K562 (cell line): ENCODE measurements around the gene PCSK7. TPM values are rescaled to one million over a fixed set of nuclear protein-coding genes. Genes with fewer than 3 reads are reported as not detected.
A peak's percentile ranks its signal among the peaks of the same experiment; 100 is the strongest.

ENCODE experiments used
- ATAC-seq: fragments of 200-7000 bp; cut with Tn5 transposase; 3 replicates; pipeline ENCODE4 v1.9.1; 2020; ENCODE audit warnings: moderate library complexity
- BruUV-seq: library from RNA; stranded (reverse); fragments of 400-500 nt; replicated peaks from 2 replicates; lab custom pipeline; 2021; lab: Mats Ljungman, UMichigan
- CTCF ChIA-PET: fragments of 300-600 bp; formaldehyde crosslinking; extraction: SDS; loops from one replicate; lab custom pipeline; 2021; ENCODE audit warnings: low intra/inter-chr PET ratio; lab: Yijun Ruan, JAX
- POLR2A ChIA-PET: fragments of 300-600, 350-650 bp; sonication (Branson Sonifier 250); formaldehyde crosslinking; extraction: SDS; loops from one replicate; lab custom pipeline; 2021; ENCODE audit warnings: antibody characterized with exemption, inconsistent platforms; lab: Yijun Ruan, JAX
- DNase-seq, 4 experiments: peaks; one replicate each; pipeline versions ENCODE4 v3.0.0 to v3.0.0-alpha.2; 2011 to 2018; ENCODE audit warnings: low spot score in 3 of 4, mixed read lengths in 3 of 4; ENCODE audit errors: extremely low read depth in 1 of 4
- FAIRE-seq: peaks from 2 replicates; lab custom pipeline; 2011; peaks lifted over from hg19 to GRCh38; lab: Jason Lieb, UNC
- H2AFZ ChIP-seq: 2 replicates; pipeline ENCODE4 v1.6.0; 2011; ENCODE audit warnings: low read depth, low read length, control low read depth, inconsistent platforms
- H3K27ac ChIP-seq: fragments of 200-600 bp; 3 replicates; pipeline ENCODE4 v1.8.0; 2011; ENCODE audit warnings: low read depth, mild to moderate bottlenecking, control low read depth, inconsistent platforms, low read length, moderate library complexity, mixed read lengths; ENCODE audit errors: extremely low read depth
- H3K27me3 ChIP-seq, 2 experiments: fragments of 300-600 bp in 1 of 2; 2 replicates in 1 of 2; 3 replicates in 1 of 2; pipeline versions ENCODE4 v1.6.0 to v1.8.0; 2011; ENCODE audit warnings: inconsistent platforms in 2 of 2, low read length in 2 of 2, mild to moderate bottlenecking in 1 of 2, mixed read lengths in 1 of 2, moderate library complexity in 1 of 2; ENCODE audit not compliant: control insufficient read depth in 2 of 2, insufficient read depth in 2 of 2
- H3K36me3 ChIP-seq: fragments of 300-600 bp; 3 replicates; pipeline ENCODE4 v1.8.0; 2011; ENCODE audit warnings: mild to moderate bottlenecking, low read length, inconsistent platforms; ENCODE audit not compliant: control insufficient read depth, insufficient read depth
- H3K4me1 ChIP-seq, 2 experiments: fragments of 200-600 bp in 1 of 2; replicated peaks in 1 of 2; 2 replicates in 1 of 2; 3 replicates in 1 of 2; pipeline versions ENCODE4 v1.5.1 to v1.8.0; 2011; ENCODE audit warnings: inconsistent platforms in 2 of 2, low read length in 2 of 2, mild to moderate bottlenecking in 1 of 2, mixed read lengths in 1 of 2, moderate library complexity in 1 of 2; ENCODE audit not compliant: control insufficient read depth in 2 of 2, insufficient read depth in 2 of 2
- H3K4me2 ChIP-seq: 2 replicates; pipeline ENCODE4 v1.6.1; 2011; ENCODE audit warnings: low read length, control low read depth, inconsistent platforms, mixed read lengths; ENCODE audit not compliant: insufficient read depth
- H3K4me3 ChIP-seq: fragments of 200-600 bp; sonication (generic), shearing (Covaris generic); 2 replicates; pipeline ENCODE4 v1.5.1; 2016; ENCODE audit warnings: control low read depth, inconsistent platforms
- H3K79me2 ChIP-seq: fragments of 200-600 bp; 3 replicates; pipeline ENCODE4 v1.8.0; 2011; ENCODE audit warnings: low read length, inconsistent platforms; ENCODE audit not compliant: control insufficient read depth, insufficient read depth
- H3K9ac ChIP-seq, 2 experiments: 2 replicates each; pipeline versions ENCODE4 v1.6.0 to v1.6.1; 2011; ENCODE audit warnings: low read depth in 2 of 2, low read length in 2 of 2, control low read depth in 1 of 2, inconsistent platforms in 1 of 2, mild to moderate bottlenecking in 1 of 2, mixed read lengths in 1 of 2; ENCODE audit not compliant: insufficient read depth in 1 of 2
- H3K9me1 ChIP-seq: one replicate; pipeline ENCODE4 v1.6.0; 2011; ENCODE audit warnings: inconsistent platforms, mild to moderate bottlenecking, low read length, moderate library complexity; ENCODE audit not compliant: control insufficient read depth, insufficient read depth
- H3K9me3 ChIP-seq: replicated peaks from 2 replicates; pipeline ENCODE4 v1.5.1; 2011; ENCODE audit warnings: low read depth, low read length, inconsistent platforms; ENCODE audit not compliant: control insufficient read depth, insufficient read depth
- H4K20me1 ChIP-seq: replicated peaks from 2 replicates; pipeline ENCODE4 v1.6.1; 2011; ENCODE audit warnings: low read length, inconsistent platforms, mixed read lengths; ENCODE audit not compliant: control insufficient read depth, insufficient read depth
- ARID1B ChIP-seq: fragments of 450-650 bp; IDR thresholded peaks from 2 replicates; pipeline ENCODE4 v1.6.1; 2016; ENCODE audit warnings: antibody characterized with exemption, mild to moderate bottlenecking, inconsistent platforms
- ATF4 ChIP-seq: fragments of 450-650 bp; formaldehyde crosslinking; IDR thresholded peaks from 2 replicates; pipeline ENCODE4 v1.4.0; 2022; ENCODE audit warnings: mild to moderate bottlenecking, moderate library complexity
- CBX5 ChIP-seq: IDR thresholded peaks from 2 replicates; pipeline ENCODE4 v1.6.1; 2014; ENCODE audit warnings: low read depth, borderline replicate concordance
- HMG20A ChIP-seq: fragments of 450-650 bp; formaldehyde crosslinking; conservative IDR thresholded peaks from 2 replicates; pipeline ENCODE4 v1.4.0; 2020; ENCODE audit warnings: mild to moderate bottlenecking, mixed read lengths
- HSF4 ChIP-seq: fragments of 250-450 bp; sonication (Bioruptor Pico); IDR thresholded peaks from 2 replicates; pipeline ENCODE4 v2.1.2; 2022; ENCODE audit warnings: mild to moderate bottlenecking, moderate library complexity, borderline replicate concordance
- MCM7 ChIP-seq, 2 experiments: fragments of 450-650 bp; IDR thresholded peaks; 2 replicates each; pipeline ENCODE4 v1.6.1; 2016 to 2018
- TAL1 ChIP-seq: fragments of 450-650 bp; IDR thresholded peaks from 2 replicates; pipeline ENCODE4 v1.6.1; 2016; ENCODE audit warnings: mild to moderate bottlenecking
- TEAD1 ChIP-seq, 2 experiments: fragments of 450-650 bp in 1 of 2; sonication (generic) in 1 of 2; formaldehyde crosslinking; IDR thresholded peaks; 2 replicates each; pipeline versions ENCODE4 v1.4.0 to v1.8.0; 2020 to 2022; ENCODE audit warnings: mild to moderate bottlenecking in 2 of 2, missing genetic modification reagents in 1 of 2
- XRCC5 ChIP-seq: fragments of 200-400 bp; formaldehyde crosslinking; IDR thresholded peaks from 2 replicates; pipeline ENCODE4 v1.6.1; 2017; ENCODE audit warnings: low read depth, mild to moderate bottlenecking, low read length
- ZNF696 ChIP-seq: fragments of 250-450 bp; sonication (Bioruptor Pico); conservative IDR thresholded peaks from 2 replicates; pipeline ENCODE4 v1.4.0; 2020; ENCODE audit warnings: mild to moderate bottlenecking, moderate library complexity
- WGBS: fragments of 100-300 bp; shearing (Covaris generic); methylation state at CpG from one replicate; pipeline ENCODE4 v1.1.6; 2016; ENCODE audit warnings: low coverage, mixed read lengths; ENCODE audit not compliant: insufficient coverage; ENCODE audit errors: missing lambda C conversion rate; 5-methylcytosine and 5-hydroxymethylcytosine counted together
- in situ Hi-C: fragments of 300-500 bp; cut with MboI; formaldehyde crosslinking; loops from 4 replicates; pipeline ENCODE4 v1.15.0; 2018; ENCODE audit warnings: inconsistent platforms, mixed read lengths
- intact Hi-C: fragments of 100-400 bp; cut with micrococcal nuclease; formaldehyde crosslinking; loops from 2 replicates; pipeline ENCODE4 v1.14.2; 2022
- polyA plus RNA-seq, 8 experiments: library from polyadenylated mRNA; depleted of rRNA in 4 of 8; stranded (reverse) in 5 of 8; unstranded in 3 of 8; fragments of >200 nt; fragmentation: Nextera tagmentation in 2 of 8; fragmentation: Illumina TruSeq in 1 of 8; extraction: Ambion mirVana in 2 of 8; extraction: Trizol in 1 of 8; gene quantifications; 2 replicates each; pipeline versions ENCODE4 v1.2.1 to v1.2.3, GENCODE V29; 2011 to 2014; ENCODE audit warnings: inconsistent platforms in 1 of 8, missing spikeins in 1 of 8
- total RNA-seq, 7 experiments: library from RNA; depleted of rRNA in 6 of 7; stranded (reverse); fragments of >200 nt in 6 of 7; fragmentation: Illumina TruSeq in 2 of 7; extraction: Trizol in 2 of 7; gene quantifications; 2 replicates each; pipeline versions ENCODE4 v1.2.1 to v1.2.3, GENCODE V29; 2011 to 2021; ENCODE audit warnings: low replicate concordance in 1 of 7
- TF ChIP-seq, protein P1 (sequence below), 2 experiments: fragments of 450-650 bp; conservative IDR thresholded peaks; 2 replicates each; pipeline ENCODE4 v1.6.1; 2017; ENCODE audit warnings: mild to moderate bottlenecking in 2 of 2, moderate library complexity in 2 of 2

PCSK7 gene
- total and polyA plus RNA-seq, 9 of the 15 experiments (the other 6 are each of a cell fraction or from before 2014, with no cell fraction given): 3.1 to 29.2 (median 15.6) TPM

GRCh38 chr11:117172724-117173421 lies 59.0 kb downstream of the PCSK7 start:
- peaks cover 14% of the 10 kb centered on the region; the same call in 1 of the 2 replicates for H4K20me1 ChIP-seq
- peak overlapping the region; percentile 52; the same call in 2 of the 3 replicates for H3K27ac ChIP-seq
- no peak overlapping the region for H2AFZ ChIP-seq
- H3K9me1 ChIP-seq: no peaks in the 10 kb centered on the region
- H3K9ac ChIP-seq: peak overlapping the region in 1 of 2 experiments; percentile 22; a peak in 1 of 4 replicates
- H3K4me3 ChIP-seq: no peak overlapping the region
- peak in 2 of 4 experiments; percentile 67 to 82 for DNase-seq
- intact Hi-C loops (no loop called here), in situ Hi-C loops (no loop called here)
- 32% methylated on average over 14 of the region's 14 CpGs for WGBS
- ChIA-PET POLR2A (interaction anchor here (0.7 to 3.8 kb wide), 10 partner anchors 8 to 337 kb away, joined by 3 to 27 read pairs (median 6); partner anchors contain the start of gene PAFAH1B2), CTCF (no interaction called here)
- no peaks in the 10 kb centered on the region for H3K9me3 ChIP-seq
- FAIRE-seq: peak; percentile 92
- H3K4me1 ChIP-seq: peaks cover 28 to 34% of the 10 kb centered on the region in 2 experiments
- peak overlapping the region; percentile 50; the same call in 1 of the 2 replicates for H3K4me2 ChIP-seq
- peak; percentile 69 for ATAC-seq
- H3K27me3 ChIP-seq: no peaks in the 10 kb centered on the region
- no peaks in the 10 kb centered on the region for H3K79me2 ChIP-seq
- BruUV-seq: no TSS peak
- H3K36me3 ChIP-seq: peaks cover 38% of the 10 kb centered on the region
- TF ChIP-seq TEAD1 (CRISPR knock-in tag; IDR thresholded peaks at IDR 0.05) (no peak), ARID1B (peak; percentile 71), MCM7 (IDR thresholded peaks at IDR 0.05) (no peak), TAL1 (0 out of 2 replicates have a peak, but pooled peaks have one; percentile 21), XRCC5 (no peak), CBX5 (no peak), ATF4 (CRISPR knock-in tag) (no peak), HSF4 (CRISPR knock-in tag) (no peak), HMG20A (CRISPR knock-in tag) (no peak), ZNF696 (CRISPR knock-in tag) (no peak)
- TF ChIP-seq, protein P1, sequence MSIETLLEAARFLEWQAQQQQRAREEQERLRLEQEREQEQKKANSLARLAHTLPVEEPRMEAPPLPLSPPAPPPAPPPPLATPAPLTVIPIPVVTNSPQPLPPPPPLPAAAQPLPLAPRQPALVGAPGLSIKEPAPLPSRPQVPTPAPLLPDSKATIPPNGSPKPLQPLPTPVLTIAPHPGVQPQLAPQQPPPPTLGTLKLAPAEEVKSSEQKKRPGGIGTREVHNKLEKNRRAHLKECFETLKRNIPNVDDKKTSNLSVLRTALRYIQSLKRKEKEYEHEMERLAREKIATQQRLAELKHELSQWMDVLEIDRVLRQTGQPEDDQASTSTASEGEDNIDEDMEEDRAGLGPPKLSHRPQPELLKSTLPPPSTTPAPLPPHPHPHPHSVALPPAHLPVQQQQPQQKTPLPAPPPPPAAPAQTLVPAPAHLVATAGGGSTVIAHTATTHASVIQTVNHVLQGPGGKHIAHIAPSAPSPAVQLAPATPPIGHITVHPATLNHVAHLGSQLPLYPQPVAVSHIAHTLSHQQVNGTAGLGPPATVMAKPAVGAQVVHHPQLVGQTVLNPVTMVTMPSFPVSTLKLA (conservative IDR thresholded peaks at IDR 0.05): peak; percentile 24 to 73; a peak in 3 of 4 replicates
